Right lobe of liver (tissue), 6 donors: ENCODE results near the gene PTBP2. TPM values are rescaled to one million over a fixed set of nuclear protein-coding genes. Genes with fewer than 3 reads are reported as not detected.
"Not testable (repeated sequence)": the region's sequence is repeated elsewhere in the genome, so short reads cannot be mapped to it uniquely, and the experiment has no call there.

Experiments used
- ATAC-seq, 4 donors: fragments of 200-7000 bp; cut with Tn5 transposase; one replicate each; pipeline ENCODE4 v1.9.1; 2020; ENCODE audit warnings: mild to moderate bottlenecking in 4 of 4, moderate library complexity in 4 of 4
- DNase-seq, 3 donors: peaks; one replicate each; pipeline ENCODE4 v3.0.0-alpha.2; 2020
- H3K27ac ChIP-seq, 3 donors: fragments of 200-600 bp; one replicate each; pipeline ENCODE4 v1.8.0; 2022
- H3K27me3 ChIP-seq, 2 donors: fragments of 200-600 bp; one replicate each; pipeline ENCODE4 v1.8.0; 2022
- H3K36me3 ChIP-seq, 4 donors: fragments of 200-600 bp; sonication (generic) in 1 of 4; one replicate each; pipeline versions ENCODE4 v1.5.1 to v1.8.0; 2017 to 2022; ENCODE audit warnings: control low read depth in 1 of 4
- H3K4me1 ChIP-seq, 4 donors: fragments of 200-600 bp; sonication (generic) in 1 of 4; one replicate each; pipeline versions ENCODE4 v1.5.1 to v1.8.0; 2017 to 2022; ENCODE audit warnings: control low read depth in 1 of 4
- H3K4me3 ChIP-seq, 3 donors: fragments of 200-600 bp; one replicate each; pipeline ENCODE4 v1.8.0; 2022
- H3K9me3 ChIP-seq, 4 donors: fragments of 200-600 bp; sonication (generic) in 1 of 4; one replicate each; pipeline versions ENCODE4 v1.5.1 to v1.8.0; 2017 to 2022; ENCODE audit warnings: control low read depth in 1 of 4
- POLR2A ChIP-seq: fragments of 450-650 bp; IDR thresholded peaks from one replicate; pipeline ENCODE4 v1.6.1; 2017; ENCODE audit warnings: antibody characterized with exemption, mild to moderate bottlenecking
- whole genome bisulfite sequencing: methylation state at CpG from one replicate; pipeline ENCODE4 v1.1.6; 2018; ENCODE audit warnings: low coverage, low lambda C conversion rate; ENCODE audit not compliant: insufficient coverage; ENCODE audit errors: missing lambda C conversion rate; 5-methylcytosine and 5-hydroxymethylcytosine counted together
- intact Hi-C, 2 donors: fragments of 100-400 bp; cut with DNase I; formaldehyde crosslinking; loops; one replicate each; pipeline versions ENCODE4 v1.11.2 to v1.14.1; 2022
- total RNA-seq, 6 experiments: library from RNA; depleted of rRNA in 2 of 6; stranded (reverse); fragments of >200 nt in 2 of 6; fragmentation: NEBNext Ultra II Directional in 3 of 6; extraction: Animal tissue kit (Norgen Biotek cat#: 25700) in 3 of 6; gene quantifications; one replicate each; pipeline versions ENCODE4 v1.1.0 to v1.2.4, GENCODE V29; 2016 to 2023
- TF ChIP-seq, protein P1 (sequence below), 4 donors: fragments of 200-600 bp in 3 of 4; fragments of 450-650 bp in 1 of 4; IDR thresholded peaks; one replicate each; pipeline versions ENCODE4 v1.5.1 to v1.8.0; 2016 to 2022; ENCODE audit warnings: antibody characterized with exemption in 4 of 4, mild to moderate bottlenecking in 2 of 4
- donor health status: DM: no; HTN: yes; CAD: no.
- donor health status: DM: no; HTN: no; CAD: no.
- donor health status: DM: no; HTN: no; CAD: no.
- donor health status: DM: no; HTN: yes; CAD: no.
- donor health status: DM: no; HTN: yes; CAD: no.

PTBP2 gene
- total RNA-seq, 6 experiments from 2014 or later = 3.6 to 20.1 (median 6.0) TPM

DNA sequence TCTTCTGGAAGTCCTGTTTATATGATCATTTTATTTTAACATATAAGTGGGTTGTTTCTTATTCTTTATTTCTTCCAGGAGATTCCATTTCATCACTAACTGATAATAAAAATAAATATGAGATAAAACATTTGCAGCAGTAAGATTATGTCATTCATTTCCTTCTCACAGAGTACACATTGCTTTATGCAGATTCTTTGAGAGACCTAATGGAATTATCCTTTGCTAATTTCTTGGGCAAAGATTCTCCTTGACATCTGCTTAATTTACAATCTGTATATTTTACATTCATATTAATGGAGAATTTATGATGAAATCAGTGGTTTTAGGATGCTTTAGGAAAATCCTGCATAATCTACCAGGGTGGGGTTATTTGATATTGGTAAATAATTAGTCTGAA lies 60.6 kb downstream of the PTBP2 start:
- H3K27ac ChIP-seq = no peak overlapping the region

DNA sequence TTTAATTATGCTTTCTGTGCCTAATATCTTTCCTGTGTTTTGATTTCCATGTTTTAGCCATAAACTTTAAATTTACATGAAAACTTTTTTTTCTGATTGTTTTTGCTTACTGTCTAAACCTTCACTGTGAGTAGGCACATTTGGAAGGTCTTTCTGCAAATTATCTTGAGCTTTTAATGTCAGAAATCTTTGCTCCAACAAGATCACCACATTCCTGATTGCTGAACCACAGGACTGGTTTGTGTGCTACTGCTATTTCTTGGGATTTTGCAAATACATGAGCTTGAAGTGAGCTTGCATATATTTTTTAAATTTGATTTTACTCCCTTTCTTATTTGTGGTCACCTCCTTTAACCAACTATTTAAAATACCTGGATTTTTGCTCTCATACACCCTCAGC lies 61.3 kb downstream of the PTBP2 start:
- TF ChIP-seq, protein P1, sequence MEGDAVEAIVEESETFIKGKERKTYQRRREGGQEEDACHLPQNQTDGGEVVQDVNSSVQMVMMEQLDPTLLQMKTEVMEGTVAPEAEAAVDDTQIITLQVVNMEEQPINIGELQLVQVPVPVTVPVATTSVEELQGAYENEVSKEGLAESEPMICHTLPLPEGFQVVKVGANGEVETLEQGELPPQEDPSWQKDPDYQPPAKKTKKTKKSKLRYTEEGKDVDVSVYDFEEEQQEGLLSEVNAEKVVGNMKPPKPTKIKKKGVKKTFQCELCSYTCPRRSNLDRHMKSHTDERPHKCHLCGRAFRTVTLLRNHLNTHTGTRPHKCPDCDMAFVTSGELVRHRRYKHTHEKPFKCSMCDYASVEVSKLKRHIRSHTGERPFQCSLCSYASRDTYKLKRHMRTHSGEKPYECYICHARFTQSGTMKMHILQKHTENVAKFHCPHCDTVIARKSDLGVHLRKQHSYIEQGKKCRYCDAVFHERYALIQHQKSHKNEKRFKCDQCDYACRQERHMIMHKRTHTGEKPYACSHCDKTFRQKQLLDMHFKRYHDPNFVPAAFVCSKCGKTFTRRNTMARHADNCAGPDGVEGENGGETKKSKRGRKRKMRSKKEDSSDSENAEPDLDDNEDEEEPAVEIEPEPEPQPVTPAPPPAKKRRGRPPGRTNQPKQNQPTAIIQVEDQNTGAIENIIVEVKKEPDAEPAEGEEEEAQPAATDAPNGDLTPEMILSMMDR (IDR thresholded peaks at IDR 0.05) = no peak
- TF ChIP-seq POLR2A = no peak
- no peak for ATAC-seq
- intact Hi-C loops = no loop called here
- DNase-seq = no peak
- no peak overlapping the region for H3K4me3 ChIP-seq
- H3K4me1 ChIP-seq = no peaks in the 10 kb centered on the region
- peaks cover 0 to 13% (median 6%) of the 10 kb centered on the region in 4 donors for H3K36me3 ChIP-seq
- H3K27ac ChIP-seq = no peak overlapping the region
- no peaks in the 10 kb centered on the region for H3K27me3 ChIP-seq
- no peaks in the 10 kb centered on the region for H3K9me3 ChIP-seq

More for the DNA sequence above, 60.6 kb downstream of the PTBP2 start:
- intact Hi-C loops = no loop called here
- Histone ChIP-seq H3K9me3 (no peaks in the 10 kb centered on the region), H3K27me3 (no peaks in the 10 kb centered on the region), H3K4me1 (no peaks in the 10 kb centered on the region), H3K36me3 (peaks cover 0 to 11% (median 5%) of the 10 kb centered on the region in 4 donors), H3K4me3 (no peak overlapping the region)
- DNase-seq = no peak
- TF ChIP-seq, protein P1 (IDR thresholded peaks at IDR 0.05) = no peak
- TF ChIP-seq POLR2A = no peak
- no peak for ATAC-seq

DNA sequence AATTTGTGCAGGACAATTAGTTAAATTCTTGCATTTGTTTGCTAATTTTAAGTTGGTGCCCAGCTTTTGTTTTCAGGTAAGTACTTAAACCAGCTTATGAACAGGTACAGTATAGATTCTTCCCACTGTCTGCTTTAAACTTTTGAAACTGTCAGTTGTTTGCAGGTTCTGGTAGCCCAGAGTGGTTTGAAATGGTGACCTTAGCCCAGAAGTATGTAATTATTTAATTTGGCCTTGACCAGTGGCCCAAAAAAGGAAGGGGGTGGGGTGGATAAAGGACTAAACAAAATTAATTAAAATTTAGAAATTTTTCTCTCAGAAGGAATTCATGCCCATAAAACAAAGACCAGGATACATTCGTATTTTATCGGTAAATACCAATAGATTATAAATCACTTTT lies 69.0 kb downstream of the PTBP2 start:
- no peak for TF ChIP-seq POLR2A
- TF ChIP-seq, protein P1 (IDR thresholded peaks at IDR 0.05) = no peak
- 64% methylated on average over 2 of the region's 2 CpGs for WGBS

DNA sequence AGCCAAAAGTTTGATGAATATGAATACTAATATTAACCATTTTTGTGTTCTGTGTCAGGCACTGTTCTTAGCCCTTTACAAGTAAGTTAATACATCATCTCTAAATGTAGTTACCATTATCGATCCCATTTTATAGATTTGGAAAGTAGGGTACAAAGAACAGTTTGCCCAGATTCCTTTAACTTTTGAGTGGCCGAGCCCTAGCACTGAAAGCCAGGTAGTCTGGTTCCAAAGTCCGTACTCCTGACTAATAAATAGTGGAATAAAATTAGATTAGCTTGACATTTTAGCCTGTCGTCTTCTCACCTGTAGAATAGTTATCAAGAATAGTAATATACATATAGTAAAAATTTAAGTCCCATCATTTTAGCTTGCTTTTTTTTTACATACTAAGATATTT lies 70.6 kb downstream of the PTBP2 start:
- H3K4me3 ChIP-seq = no peak overlapping the region
- peaks cover 0 to 30% (median 8%) of the 10 kb centered on the region in 4 donors for H3K4me1 ChIP-seq
- intact Hi-C loops = no loop called here
- peak overlapping the region in 1 of 3 donors; percentile 9 for H3K27ac ChIP-seq
- 36% methylated on average over 4 of the region's 4 CpGs for WGBS
- no peak for DNase-seq
- TF ChIP-seq POLR2A = no peak
- TF ChIP-seq, protein P1 (IDR thresholded peaks at IDR 0.05) = no peak
- no peaks in the 10 kb centered on the region for H3K27me3 ChIP-seq
- H3K9me3 ChIP-seq = no peaks in the 10 kb centered on the region
- peak; percentile 24 to 90 (median 66) for ATAC-seq
- peaks cover 0 to 3% (median 1%) of the 10 kb centered on the region in 4 donors for H3K36me3 ChIP-seq

More for the DNA sequence above, 69.0 kb downstream of the PTBP2 start:
- Histone ChIP-seq H3K36me3 (peaks cover 0 to 4% (median 2%) of the 10 kb centered on the region in 4 donors), H3K27me3 (no peaks in the 10 kb centered on the region), H3K4me3 (no peak overlapping the region), H3K9me3 (no peaks in the 10 kb centered on the region), H3K4me1 (peaks cover 0 to 30% (median 8%) of the 10 kb centered on the region in 4 donors), H3K27ac (peak overlapping the region in 1 of 3 donors; percentile 46)
- ATAC-seq (peak; percentile 79 to 92 (median 88)), DNase-seq (no peak)
- intact Hi-C loops = no loop called here

DNA sequence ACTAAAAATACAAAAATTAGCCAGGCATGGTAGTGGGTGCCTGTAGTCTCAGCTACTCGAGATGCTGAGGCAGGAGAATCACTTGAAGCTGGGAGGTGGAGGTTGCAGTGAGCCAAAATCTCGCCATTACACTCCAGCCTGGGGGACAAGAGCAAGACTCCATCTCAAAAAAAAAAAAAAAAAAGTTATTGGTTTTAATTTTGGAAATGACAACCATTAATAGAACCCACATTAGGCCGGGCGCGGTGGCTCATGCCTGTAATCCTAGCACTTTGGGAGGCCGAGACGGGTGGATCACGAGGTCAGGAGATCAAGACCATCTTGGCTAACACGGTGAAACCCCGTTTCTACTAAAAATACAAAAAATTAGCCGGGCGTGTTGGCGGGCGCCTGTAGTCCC lies 80.1 kb downstream of the PTBP2 start:
- WGBS = 94% methylated on average over 2 of the region's 14 CpGs
- ATAC-seq, H3K27ac ChIP-seq, H3K36me3 ChIP-seq, H3K9me3 ChIP-seq, H3K27me3 ChIP-seq, H3K4me3 ChIP-seq, intact Hi-C loops, DNase-seq, H3K4me1 ChIP-seq: not testable (repeated sequence)
